Measurements from ENCODE around the gene ALKBH6.
"Not testable (repeated sequence)": the region's sequence is repeated elsewhere in the genome, so short reads cannot be mapped to it uniquely, and the experiment has no call there.

The ALKBH6 gene

DNA sequence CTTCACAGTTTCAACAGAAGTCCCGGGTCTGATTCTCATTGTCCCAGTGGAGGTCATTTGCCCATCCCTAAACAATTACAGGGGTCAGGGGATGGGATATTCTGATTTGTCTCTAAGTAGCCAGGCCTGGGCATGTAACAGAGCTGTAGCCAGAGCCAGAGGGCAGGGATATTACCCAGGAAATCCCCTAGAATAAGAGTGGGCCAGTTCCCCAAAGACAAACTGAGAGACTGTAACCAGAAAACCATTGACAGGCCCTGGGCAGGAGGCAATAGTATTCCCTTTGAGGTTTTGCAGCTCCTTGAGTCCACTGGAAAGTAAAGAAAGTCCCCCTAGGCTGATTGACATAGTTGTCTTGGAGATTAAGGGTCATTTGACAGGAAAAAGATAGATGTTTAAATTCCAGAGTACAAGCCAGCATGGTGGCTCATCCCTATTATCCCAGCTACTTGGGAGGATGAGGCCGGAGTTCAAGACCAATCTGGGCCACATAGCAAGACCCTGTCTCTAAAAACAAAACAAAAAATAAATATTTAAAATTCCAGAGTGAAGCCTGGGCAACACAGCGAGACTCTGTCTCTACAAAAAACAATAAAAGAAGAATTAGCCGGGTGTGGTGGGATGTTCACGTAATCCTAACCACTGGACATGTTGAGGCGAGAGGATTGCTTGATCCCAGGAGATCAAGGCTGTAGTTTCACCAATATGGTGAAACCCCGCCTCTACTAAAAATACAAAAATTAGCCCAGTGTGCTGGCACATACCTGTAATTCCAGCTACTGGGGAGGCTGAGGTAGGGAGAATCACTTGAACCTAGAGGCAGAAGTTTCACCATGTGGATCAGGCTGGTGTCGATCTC, 20.9 kb downstream of the ALKBH6 start:
- no peak for DNase-seq (ENCODE audit: low spot score)

GRCh38 chr19:35991731-35992450, 22.1 kb downstream of the ALKBH6 start:
- DNase-seq (ENCODE audit: low spot score) = no peak

- no peak for DNase-seq (ENCODE audit: low spot score)
Observed at GRCh38 chr19:35990771-35991730, 23.0 kb downstream of the ALKBH6 start.

GRCh38 chr19:35990156-35990555, 23.9 kb downstream of the ALKBH6 start:
- no peak for DNase-seq (ENCODE audit: low spot score)

DNA sequence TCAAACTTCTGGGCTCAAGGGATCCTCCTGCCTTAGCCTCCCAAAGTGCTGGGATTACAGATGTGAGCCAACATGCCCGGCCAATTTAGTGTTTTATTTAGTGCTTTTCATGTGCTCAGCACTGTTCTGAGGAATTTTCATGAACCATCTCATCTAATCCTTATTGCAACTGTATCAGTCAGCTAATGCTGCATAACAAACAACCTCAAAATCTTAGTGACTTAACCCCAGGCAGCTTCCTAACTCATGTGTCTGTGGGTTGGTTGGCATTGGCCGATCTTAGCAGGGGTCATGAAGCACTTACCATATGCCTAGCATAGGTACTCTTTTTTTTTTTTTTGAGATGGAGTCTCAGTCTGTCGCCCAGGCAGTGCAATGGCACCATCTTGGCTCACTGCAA, 25.2 kb downstream of the ALKBH6 start:
- DNase-seq (ENCODE audit: low spot score) = no peak

GRCh38 chr19:35987571-35987896, 26.5 kb downstream of the ALKBH6 start:
- DNase-seq (ENCODE audit: low spot score) = no peak

- peak; percentile 43 for DNase-seq (ENCODE audit: low spot score)
Observed at GRCh38 chr19:35986664-35987570, 27.1 kb downstream of the ALKBH6 start.

DNA sequence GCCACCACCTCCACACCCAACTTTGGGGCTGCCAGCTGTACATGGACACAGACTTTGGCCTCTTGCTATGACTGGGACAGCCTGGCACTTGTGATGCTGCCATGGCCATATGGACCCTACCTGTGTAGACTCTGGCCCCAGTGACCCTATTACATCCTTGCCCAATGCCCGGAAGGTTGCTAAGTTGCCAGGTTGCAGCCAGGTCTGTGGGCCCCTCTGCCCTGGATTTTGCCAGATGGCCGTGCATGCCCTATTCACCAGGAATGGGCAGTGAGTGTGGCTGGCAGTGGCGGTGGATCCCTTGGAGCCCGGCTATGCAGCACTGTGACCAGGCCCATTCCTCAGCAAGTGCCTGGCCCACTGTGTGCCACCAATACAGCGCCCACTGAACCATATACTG, 27.9 kb downstream of the ALKBH6 start:
- DNase-seq (ENCODE audit: low spot score) = no peak

GRCh38 chr19:35983177-35983576, 30.8 kb downstream of the ALKBH6 start:
- DNase-seq (ENCODE audit: low spot score) = no peak

DNA sequence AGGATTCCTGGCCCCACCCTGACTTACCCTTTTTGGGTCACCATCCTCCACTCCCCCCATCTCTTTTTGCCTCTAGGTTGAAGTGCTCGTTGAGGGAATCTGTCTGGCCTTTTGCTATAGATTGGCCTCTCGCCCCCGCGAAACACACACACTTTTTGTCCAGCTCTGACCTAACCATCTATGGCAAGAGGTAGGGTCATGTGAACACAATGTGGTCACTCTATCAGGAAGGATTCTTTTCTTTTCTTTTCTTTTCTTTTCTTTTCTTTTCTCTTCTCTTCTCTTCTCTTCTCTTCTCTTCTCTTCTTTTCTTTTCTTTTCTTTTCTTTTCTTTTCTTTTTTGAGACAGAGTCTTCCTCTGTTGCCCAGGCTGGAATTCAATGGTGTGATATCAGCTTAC, 33.0 kb downstream of the ALKBH6 start:
- not testable (repeated sequence) for DNase-seq (ENCODE audit: low spot score)

- DNase-seq (ENCODE audit: low spot score) = no peak
Observed at GRCh38 chr19:35978832-35979365, 35.1 kb downstream of the ALKBH6 start.

GRCh38 chr19:35978271-35978670, 35.7 kb downstream of the ALKBH6 start:
- DNase-seq (ENCODE audit: low spot score) = no peak

GRCh38 chr19:35977446-35978222, 36.4 kb downstream of the ALKBH6 start:
- no peak for DNase-seq (ENCODE audit: low spot score)

DNA sequence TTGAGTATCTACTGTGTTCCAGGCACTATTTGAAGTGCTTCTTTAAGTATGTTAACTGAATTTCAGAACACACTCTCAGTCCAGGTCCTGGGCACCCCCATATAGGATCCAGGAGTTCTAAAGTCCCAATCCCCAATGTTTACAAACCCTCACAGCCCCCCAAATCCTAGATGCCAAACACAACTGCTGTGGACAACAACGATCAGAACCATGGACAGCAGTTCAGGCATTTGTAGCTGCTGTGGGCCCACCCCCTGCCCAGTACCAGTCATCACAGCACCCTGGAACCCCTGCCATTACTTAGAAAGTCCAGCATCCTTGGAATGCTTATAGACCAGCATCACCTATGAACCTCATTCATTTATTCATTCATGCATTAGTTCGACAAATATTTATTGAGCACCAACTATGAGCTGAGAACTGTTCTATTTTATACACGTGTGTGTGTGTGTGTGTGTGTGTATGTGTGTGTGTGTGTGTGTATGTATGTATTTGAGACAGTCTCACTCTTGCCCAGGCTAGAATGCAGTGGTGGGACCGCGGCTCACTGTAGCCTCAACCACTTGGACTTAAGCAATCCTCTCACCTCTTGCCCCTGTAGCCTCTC, 38.3 kb downstream of the ALKBH6 start:
- DNase-seq (ENCODE audit: low spot score) = peak; percentile 66

GRCh38 chr19:35973487-35973886, 40.5 kb downstream of the ALKBH6 start:
- no peak for DNase-seq (ENCODE audit: low spot score)

DNA sequence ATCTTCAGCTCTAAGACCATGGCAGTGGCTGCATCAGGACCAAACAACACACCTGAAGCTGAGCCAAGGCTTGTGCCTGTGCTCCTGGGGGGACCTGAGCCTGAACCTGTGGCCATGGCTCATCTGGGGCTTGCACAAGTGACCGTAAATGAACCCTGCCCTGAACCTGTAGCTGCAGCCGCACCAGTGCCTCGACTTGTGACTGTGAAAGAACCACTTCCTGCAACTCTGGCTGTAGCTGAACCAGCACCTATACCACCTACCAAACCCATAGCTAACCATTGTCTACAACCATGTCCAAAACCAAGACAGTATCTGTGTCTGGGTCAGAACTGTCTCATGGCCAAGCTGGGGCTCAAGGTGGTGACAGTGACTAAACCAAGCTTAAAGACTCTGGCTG, 47.2 kb downstream of the ALKBH6 start:
- DNase-seq (ENCODE audit: low spot score) = no peak

GRCh38 chr19:35963514-35963913, 50.5 kb downstream of the ALKBH6 start:
- DNase-seq (ENCODE audit: low spot score) = peak; percentile 82

- DNase-seq (ENCODE audit: low spot score) = no peak
Observed at GRCh38 chr19:35960432-35960972, 53.5 kb downstream of the ALKBH6 start.

DNA sequence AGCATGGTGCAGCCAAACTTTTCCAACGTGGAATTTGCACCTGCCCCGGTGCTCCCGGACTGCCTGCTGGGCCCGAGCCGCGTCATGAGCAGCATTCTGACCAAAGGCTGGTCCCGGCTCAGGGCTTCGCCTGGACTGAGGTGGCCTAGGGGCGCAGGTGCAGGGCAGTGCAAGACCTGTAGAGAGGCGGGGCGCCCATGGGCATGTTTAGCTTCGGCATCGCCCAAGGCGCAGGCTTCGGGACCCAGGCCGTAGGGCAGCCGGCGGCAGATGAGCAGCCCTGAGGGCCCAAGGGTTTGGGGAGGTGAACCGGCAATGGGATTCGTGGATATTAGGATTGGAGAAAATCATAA, 54.1 kb downstream of the ALKBH6 start:
- no peak for DNase-seq (ENCODE audit: low spot score)
